Tibial artery (tissue), 4 donors: ENCODE data around the gene HS6ST2.

Experiments used
- DNase-seq, 2 donors: peaks; one replicate each; pipeline ENCODE4 v3.0.0-alpha.2; 2019
- H3K27ac ChIP-seq, 2 donors: fragments of 200-600 bp; sonication (generic) in 1 of 2; 1 replicate in 1 of 2; 2 replicates in 1 of 2; pipeline ENCODE4 v1.5.1; 2018 to 2019; ENCODE audit warnings: mild to moderate bottlenecking in 1 of 2
- H3K27me3 ChIP-seq, 2 donors: fragments of 200-600 bp; sonication (generic) in 1 of 2; one replicate each; pipeline versions ENCODE4 v1.5.1 to v1.6.0; 2016 to 2019
- H3K36me3 ChIP-seq, 3 donors: fragments of 200-600 bp; sonication (generic) in 2 of 3; one replicate each; pipeline ENCODE4 v1.5.1; 2016 to 2019; ENCODE audit warnings: mild to moderate bottlenecking in 2 of 3
- H3K4me1 ChIP-seq, 4 donors: fragments of 200-600 bp; sonication (generic) in 2 of 4; 1 replicate in 3 of 4; 2 replicates in 1 of 4; pipeline ENCODE4 v1.5.1; 2016 to 2019
- H3K4me3 ChIP-seq, 2 donors: fragments of 200-600 bp; sonication (generic) in 1 of 2; 1 replicate in 1 of 2; 2 replicates in 1 of 2; pipeline ENCODE4 v1.5.1; 2018 to 2019; ENCODE audit warnings: mild to moderate bottlenecking in 2 of 2
- H3K9me3 ChIP-seq, 3 donors: fragments of 200-600 bp; sonication (generic) in 1 of 3; one replicate each; pipeline ENCODE4 v1.5.1; 2016 to 2019
- CTCF ChIP-seq, 2 experiments: fragments of 200-600 bp in 1 of 2; fragments of 450-650 bp in 1 of 2; IDR thresholded peaks; one replicate each; pipeline ENCODE4 v1.5.1; 2017 to 2019; ENCODE audit warnings: antibody characterized with exemption in 2 of 2, mild to moderate bottlenecking in 1 of 2, moderate library complexity in 1 of 2
- intact Hi-C: fragments of 100-400 bp; cut with DNase I; formaldehyde crosslinking; loops from one replicate; pipeline ENCODE4 v1.15.0; 2023; ENCODE audit warnings: low total_unique reads

The HS6ST2 gene

GRCh38 chrX:132965461-132965860 lies 7.0 kb upstream of the HS6ST2 start:
- no peak for DNase-seq
- no peaks in the 10 kb centered on the region for H3K36me3 ChIP-seq
- no peaks in the 10 kb centered on the region for H3K4me1 ChIP-seq
- no peak overlapping the region for H3K4me3 ChIP-seq
- no peak overlapping the region for H3K27ac ChIP-seq
- H3K27me3 ChIP-seq, result no peaks in the 10 kb centered on the region
- H3K9me3 ChIP-seq, result no peaks in the 10 kb centered on the region
- TF ChIP-seq CTCF (IDR thresholded peaks at IDR 0.05), result no peak
- intact Hi-C loops, result no loop called here

GRCh38 chrX:132961511-132961910 lies 3.1 kb upstream of the HS6ST2 start:
- intact Hi-C loops, result no loop called here
- peaks cover 0 to 24% of the 10 kb centered on the region in 2 donors for H3K27me3 ChIP-seq

GRCh38 chrX:132957211-132958090 lies 978 bp downstream of the HS6ST2 start:
- no peaks in the 10 kb centered on the region for H3K36me3 ChIP-seq
- no peaks in the 10 kb centered on the region for H3K9me3 ChIP-seq
- intact Hi-C loops, result no loop called here
- DNase-seq, result no peak
- peaks cover 0 to 23% (median 10%) of the 10 kb centered on the region in 4 donors for H3K4me1 ChIP-seq
- peaks cover 0 to 24% of the 10 kb centered on the region in 2 donors for H3K27me3 ChIP-seq
- no peak overlapping the region for H3K27ac ChIP-seq
- peak overlapping the region; percentile 43 to 56 for H3K4me3 ChIP-seq
- TF ChIP-seq CTCF (IDR thresholded peaks at IDR 0.05), result no peak

More at GRCh38 chrX:132961511-132961910, 3.1 kb upstream of the HS6ST2 start:
- no peak for TF ChIP-seq CTCF (IDR thresholded peaks at IDR 0.05)
- DNase-seq, result no peak
- H3K36me3 ChIP-seq, result no peaks in the 10 kb centered on the region
- no peak overlapping the region for H3K27ac ChIP-seq
- no peak overlapping the region for H3K4me3 ChIP-seq
- peaks cover 0 to 19% (median 9%) of the 10 kb centered on the region in 4 donors for H3K4me1 ChIP-seq
- no peaks in the 10 kb centered on the region for H3K9me3 ChIP-seq

GRCh38 chrX:132956421-132957210 lies 1.8 kb downstream of the HS6ST2 start:
- no peak for DNase-seq
- H3K36me3 ChIP-seq, result no peaks in the 10 kb centered on the region
- H3K4me3 ChIP-seq, result peak overlapping the region; percentile 43 to 56

GRCh38 chrX:132955690-132956089 lies 2.7 kb downstream of the HS6ST2 start:
- DNase-seq, result no peak
- TF ChIP-seq CTCF (IDR thresholded peaks at IDR 0.05), result no peak
- Histone ChIP-seq H3K27me3 (peaks cover 0 to 24% of the 10 kb centered on the region in 2 donors), H3K4me1 (peaks cover 0 to 23% (median 10%) of the 10 kb centered on the region in 4 donors), H3K27ac (no peak overlapping the region), H3K36me3 (no peaks in the 10 kb centered on the region), H3K9me3 (no peaks in the 10 kb centered on the region), H3K4me3 (peak overlapping the region in 1 of 2 donors; percentile 56)
- intact Hi-C loops, result no loop called here

More at GRCh38 chrX:132956421-132957210, 1.8 kb downstream of the HS6ST2 start:
- peaks cover 0 to 23% (median 10%) of the 10 kb centered on the region in 4 donors for H3K4me1 ChIP-seq
- H3K27me3 ChIP-seq, result peaks cover 0 to 24% of the 10 kb centered on the region in 2 donors
- H3K27ac ChIP-seq, result no peak overlapping the region
- no peak for TF ChIP-seq CTCF (IDR thresholded peaks at IDR 0.05)
- H3K9me3 ChIP-seq, result no peaks in the 10 kb centered on the region
- intact Hi-C loops, result no loop called here
